IPS-NIHi11 (cell line): ENCODE measurements around the gene GPX3.

Experiments
- DNase-seq: peaks from one replicate; pipeline ENCODE4 v3.0.0; 2012; ENCODE audit warnings: mixed read lengths, low spot score

GPX3 gene

GRCh38 chr5:151034422-151035379 lies 14.3 kb downstream of the GPX3 start:
- DNase-seq, result no peak

- DNase-seq, result peak; percentile 53
These were observed 16.2 kb downstream of the GPX3 start for GRCh38 chr5:151036556-151036955.

GRCh38 chr5:151037561-151038411 lies 17.4 kb downstream of the GPX3 start:
- DNase-seq, result no peak

- DNase-seq, result no peak
These were observed 18.0 kb downstream of the GPX3 start for GRCh38 chr5:151038412-151038745.

- no peak for DNase-seq
These were observed 18.4 kb downstream of the GPX3 start for GRCh38 chr5:151038801-151039238.

- no peak for DNase-seq
These were observed 19.3 kb downstream of the GPX3 start for GRCh38 chr5:151039665-151040064.

- no peak for DNase-seq
These were observed 19.9 kb downstream of the GPX3 start for GRCh38 chr5:151040211-151040747.

GRCh38 chr5:151041577-151042268 lies 21.3 kb downstream of the GPX3 start:
- DNase-seq, result no peak

GRCh38 chr5:151042453-151043093 lies 22.2 kb downstream of the GPX3 start:
- DNase-seq, result no peak

GRCh38 chr5:151047814-151048425 lies 27.5 kb downstream of the GPX3 start:
- peak; percentile 75 for DNase-seq

GRCh38 chr5:151048526-151048925 lies 28.1 kb downstream of the GPX3 start:
- no peak for DNase-seq

- DNase-seq, result peak; percentile 89
These were observed 30.9 kb downstream of the GPX3 start for GRCh38 chr5:151051066-151051930.

- DNase-seq, result no peak
These were observed 31.7 kb downstream of the GPX3 start for GRCh38 chr5:151051931-151052608.

- DNase-seq, result no peak
These were observed 32.4 kb downstream of the GPX3 start for GRCh38 chr5:151052836-151053235.

- DNase-seq, result no peak
These were observed 33.5 kb downstream of the GPX3 start for GRCh38 chr5:151053796-151054462.

GRCh38 chr5:151054709-151055108 lies 34.3 kb downstream of the GPX3 start:
- no peak for DNase-seq

- DNase-seq, result no peak
These were observed 34.9 kb downstream of the GPX3 start for GRCh38 chr5:151055336-151055735.

- DNase-seq, result no peak
These were observed 36.3 kb downstream of the GPX3 start for GRCh38 chr5:151056379-151057325.
